ENCODE data around the gene RMC1.
"Not testable (repeated sequence)": the region's sequence is repeated elsewhere in the genome, so short reads cannot be mapped to it uniquely, and the experiment has no call there.

RMC1 gene

DNA sequence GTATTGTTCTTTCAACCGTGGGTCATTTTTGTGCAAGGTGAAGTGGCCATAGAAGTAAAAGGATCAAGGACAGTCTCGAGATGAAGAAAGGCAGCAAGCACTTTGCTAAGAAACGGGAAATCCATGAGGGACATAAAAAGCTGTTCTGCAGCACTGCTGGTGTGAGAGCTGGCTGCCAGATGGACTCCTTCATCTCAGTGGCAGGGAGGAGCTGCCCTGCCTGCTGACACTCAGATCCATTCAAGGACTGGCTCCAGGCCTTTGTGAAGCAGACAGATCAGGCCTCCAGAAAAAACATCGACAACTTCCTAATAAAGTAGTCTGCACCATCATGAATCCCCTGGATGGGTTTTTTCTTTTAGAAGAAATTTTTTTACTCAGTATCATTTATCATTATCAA, 29.5 kb downstream of the RMC1 start:
- no peak for DNase-seq

DNA sequence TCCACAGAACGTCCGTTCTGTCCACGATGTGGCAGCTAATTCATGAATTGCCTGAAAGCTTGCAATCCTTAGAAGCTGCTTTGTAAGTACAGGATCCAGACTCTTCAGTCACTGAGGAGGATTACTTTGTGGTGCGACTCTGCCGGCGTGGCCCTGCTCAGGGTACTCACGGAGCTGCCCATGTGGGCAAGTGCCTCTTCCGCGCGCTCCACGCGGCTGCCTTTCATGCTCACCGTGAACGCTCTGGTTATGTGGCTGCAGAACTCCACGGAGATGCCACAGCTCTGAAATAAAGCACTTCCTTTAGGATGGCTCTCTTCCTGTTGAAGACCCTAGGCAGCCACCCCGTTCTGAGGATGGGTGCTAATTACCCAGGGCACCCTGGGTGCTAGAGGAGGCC, 31.0 kb downstream of the RMC1 start:
- no peak for DNase-seq

DNA sequence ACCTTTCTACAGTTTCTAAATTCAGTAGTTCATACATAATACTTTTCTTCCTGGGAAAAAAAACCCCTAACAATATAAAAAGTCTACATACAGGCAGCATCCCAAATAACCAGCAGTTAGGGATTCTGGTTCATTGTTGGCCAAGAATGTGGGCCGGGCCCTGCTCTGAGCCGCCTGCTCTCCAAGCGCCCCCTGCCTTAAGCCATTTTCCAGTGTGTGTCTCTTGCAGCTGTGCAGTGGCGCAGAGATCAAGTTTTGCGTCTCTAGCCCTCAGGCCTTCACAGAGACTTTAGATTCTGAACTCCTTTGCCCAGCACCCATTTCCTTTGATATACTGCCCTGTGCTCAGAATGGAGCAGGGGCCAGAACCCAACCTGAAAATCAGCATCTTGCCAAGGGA, 32.9 kb downstream of the RMC1 start:
- DNase-seq, result no peak

DNA sequence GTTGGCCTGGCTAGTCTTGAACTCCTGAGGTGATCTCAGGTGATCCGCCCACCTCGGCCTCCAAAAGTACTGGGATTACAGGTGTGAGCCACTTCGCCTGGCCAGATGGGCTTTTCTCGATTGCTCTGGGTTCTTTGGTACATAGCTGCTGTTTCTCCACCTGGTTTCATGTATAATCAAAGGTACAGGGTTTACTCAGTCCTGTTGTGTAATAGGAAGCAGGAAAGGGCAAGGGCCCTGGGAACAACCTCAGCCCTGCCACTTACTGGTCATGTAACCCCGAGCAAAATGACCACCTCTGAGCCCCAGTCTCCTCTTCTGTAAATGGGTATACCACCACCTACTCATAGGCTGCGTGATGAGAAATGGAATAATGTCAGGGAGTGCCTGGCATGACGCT, 34.0 kb downstream of the RMC1 start:
- DNase-seq, result no peak

DNA sequence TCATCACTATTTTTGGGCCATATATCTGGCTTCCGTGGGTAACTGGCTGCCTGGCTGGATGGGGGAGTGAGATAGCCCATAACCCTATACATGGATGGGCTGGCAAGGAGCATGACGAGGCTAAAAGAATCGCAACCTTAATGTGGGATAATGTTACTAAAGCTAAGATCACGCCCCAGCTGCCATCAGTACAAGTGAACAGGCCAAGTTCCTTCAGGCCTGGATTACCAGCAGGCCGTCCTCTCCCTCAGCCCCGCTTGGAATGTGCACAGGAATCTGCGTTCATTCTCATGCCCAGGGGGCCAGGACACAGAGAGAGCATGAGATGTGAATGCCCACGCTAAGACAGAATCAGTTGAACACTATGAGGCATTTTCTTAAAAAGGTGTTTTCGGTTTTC, 34.7 kb downstream of the RMC1 start:
- DNase-seq, result no peak

DNA sequence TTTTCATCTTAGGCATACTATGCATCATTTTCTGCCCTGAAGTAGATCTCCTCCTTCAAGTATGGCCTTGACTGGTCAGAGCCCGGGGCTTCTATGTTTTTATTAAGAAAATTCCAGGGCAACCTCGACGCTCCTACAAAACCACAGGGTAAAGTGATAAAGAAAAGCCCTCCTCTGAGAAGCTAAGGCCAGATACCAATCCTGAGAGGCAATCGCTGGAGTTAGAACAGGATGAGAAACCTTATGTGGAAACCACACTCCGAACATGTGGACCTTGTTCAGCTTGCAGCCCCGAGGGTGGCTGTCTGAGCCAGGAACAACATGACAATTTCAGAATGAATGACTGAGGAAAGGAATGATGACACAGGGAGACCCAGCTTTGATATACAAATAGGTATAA, 35.6 kb downstream of the RMC1 start:
- DNase-seq, result no peak

DNA sequence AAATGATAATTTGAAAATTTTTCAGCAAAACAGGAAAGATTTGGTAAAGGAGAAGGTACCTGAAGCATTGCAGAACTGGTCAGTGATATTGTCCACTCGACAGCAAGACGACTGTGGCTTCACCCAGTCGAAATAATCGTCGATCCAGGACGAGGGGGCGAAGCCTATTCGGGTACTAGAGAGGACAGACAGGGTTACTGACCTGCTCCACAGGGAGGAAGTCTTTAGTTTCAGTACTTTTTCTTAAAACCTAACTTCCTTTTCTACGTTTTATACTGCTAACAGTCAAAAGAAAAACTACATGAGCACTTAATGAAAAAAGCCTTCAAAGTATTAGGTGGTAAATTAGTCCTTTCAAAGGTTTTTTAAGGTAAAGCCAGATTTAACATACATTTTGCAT, 36.0 kb downstream of the RMC1 start:
- DNase-seq, result peak; percentile 42 to 53

DNA sequence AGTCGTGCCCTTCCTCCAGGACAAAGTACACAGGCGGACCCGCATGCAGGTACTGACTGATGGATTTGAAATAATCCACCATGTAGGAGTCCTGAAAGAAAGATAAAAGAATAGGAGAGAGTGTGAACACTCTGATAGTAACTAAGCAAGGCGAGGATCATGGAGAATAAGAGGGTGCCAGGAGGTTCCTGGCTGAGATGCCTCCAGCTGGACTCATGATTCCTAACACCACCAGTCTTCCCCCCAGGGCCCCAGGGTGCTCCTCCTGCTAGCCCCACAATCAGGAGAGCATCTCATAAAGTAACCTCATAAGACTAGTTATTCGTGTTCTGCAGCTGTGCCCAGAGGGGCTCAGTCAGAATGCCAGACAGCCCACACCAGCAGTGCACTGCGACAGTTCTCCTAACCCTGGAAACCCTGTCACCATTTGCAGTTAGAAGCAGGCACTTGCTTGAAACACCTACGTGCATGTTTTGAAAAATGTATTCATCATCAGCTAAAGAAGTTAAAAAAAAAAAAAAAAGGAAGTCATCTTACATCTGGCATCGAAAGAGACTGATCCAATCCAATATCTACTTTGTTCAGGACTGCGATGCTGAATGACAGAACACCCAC, 36.7 kb downstream of the RMC1 start:
- DNase-seq, result peak; percentile 72 to 78

DNA sequence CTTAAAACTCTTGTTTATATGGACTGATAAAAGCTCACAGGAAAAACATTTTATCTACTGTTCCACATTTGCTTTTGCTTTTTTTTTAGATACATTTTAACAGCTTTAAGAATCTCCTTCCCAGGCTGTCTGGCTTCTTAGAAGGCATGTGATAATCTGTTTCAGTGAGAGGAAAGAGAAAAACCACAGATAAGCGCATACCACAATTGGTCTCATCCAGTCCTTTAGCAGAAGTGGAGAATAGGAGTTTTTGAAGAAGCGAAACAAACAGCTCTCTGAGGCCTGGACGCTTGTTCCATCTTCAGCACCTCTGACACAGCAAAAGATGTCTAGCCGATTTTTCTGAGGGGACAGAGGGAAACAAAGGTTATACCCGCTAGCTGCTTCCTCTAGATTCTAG, 37.6 kb downstream of the RMC1 start:
- peak; percentile 84 to 88 for DNase-seq

DNA sequence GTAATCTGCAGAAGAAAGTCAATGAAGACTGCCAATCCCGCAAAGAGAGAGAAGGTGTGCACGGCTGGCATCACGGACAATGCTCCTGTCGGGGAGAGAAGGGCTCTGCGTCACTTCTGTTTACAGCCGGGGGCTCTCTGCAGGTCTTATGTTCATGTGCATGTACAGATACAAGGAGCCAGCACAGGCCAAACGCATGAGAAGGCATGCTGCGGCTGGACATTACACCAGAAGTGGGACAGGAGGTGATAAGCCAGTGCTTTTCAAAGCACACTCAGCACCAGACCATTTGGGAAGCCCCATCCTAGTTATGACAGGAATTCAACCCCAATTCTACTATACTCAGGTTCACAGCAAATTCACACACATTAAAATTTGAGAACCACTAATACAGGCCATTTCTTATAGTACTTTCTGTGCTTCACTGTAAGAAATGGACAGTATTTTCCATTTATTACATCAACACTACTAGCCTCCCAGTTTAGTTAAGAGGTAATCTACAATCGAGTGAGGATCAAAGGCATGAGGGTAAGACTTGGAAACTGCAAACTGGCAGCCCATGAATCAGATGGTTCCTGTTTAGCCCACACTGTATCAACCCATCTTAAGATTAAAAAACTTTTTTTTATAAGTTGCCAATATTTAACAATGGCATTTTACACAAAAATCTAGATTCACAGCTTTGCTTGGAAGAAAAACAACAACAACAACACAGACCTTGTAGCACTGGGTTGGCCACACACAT, 38.2 kb downstream of the RMC1 start:
- DNase-seq, result no peak

DNA sequence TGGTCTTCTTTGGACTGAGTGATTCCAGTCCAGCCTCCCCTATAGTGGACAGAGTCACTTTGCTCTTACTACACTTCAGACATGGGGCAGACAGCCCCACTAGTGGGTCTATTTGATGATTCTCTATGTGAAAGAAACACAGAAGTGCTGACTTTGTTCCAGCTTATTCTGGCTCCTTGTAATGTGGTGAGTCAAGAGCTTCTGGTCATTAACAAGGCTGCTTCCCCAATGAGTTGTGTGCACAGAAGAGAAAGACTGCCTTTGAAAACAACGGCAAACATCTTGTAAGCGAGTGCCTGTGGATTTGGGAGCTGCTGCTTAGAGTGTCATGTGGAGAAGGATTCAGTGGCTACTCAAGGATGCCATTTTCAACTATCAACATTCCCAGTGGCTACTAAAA, 39.1 kb downstream of the RMC1 start:
- peak; percentile 47 to 61 for DNase-seq

DNA sequence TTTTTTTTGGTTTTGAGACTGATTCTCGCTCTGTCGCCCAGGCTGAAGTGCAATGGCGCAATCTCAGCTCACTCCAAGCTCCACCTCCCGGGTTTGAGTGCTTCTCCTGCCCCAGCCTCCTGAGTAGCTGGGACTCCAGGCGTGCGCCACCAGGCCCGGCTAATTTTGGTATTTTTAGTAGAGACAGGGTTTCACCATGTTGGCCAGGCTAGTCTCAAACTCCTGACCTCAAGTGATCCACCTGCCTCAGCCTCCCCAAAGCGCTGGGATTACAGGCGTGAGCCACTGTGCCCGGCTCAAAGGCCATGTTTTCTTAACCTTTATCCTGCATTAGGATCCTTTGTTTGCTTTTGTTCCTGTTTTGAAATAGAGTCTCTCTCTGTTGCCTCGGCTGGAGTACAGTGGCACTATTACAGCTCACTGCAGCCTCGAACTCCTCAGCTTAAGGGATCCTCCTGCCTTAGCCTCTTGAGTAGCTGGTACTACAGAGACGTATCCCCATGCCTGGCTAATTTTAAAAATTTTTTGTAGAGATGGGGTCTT, 42.0 kb downstream of the RMC1 start:
- no peak for DNase-seq

DNA sequence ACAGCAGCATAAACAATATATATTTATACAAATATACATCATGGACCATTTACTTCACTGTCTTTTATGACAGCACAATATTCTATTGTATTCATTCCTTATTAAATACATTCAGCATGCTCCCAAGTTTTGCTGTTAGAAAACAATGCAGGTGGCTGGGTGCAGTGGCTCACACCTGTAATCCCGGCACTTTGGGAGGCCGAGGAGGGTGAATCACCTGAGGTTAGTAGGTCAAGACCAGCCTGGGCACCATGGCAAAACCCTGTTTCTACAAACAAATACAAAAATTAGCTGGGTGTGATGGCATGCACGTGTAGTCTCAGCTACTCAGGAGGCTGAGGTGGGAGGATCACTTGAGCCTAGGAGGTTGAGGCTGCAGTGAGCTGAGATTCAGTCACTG, 44.0 kb downstream of the RMC1 start:
- DNase-seq, result no peak

DNA sequence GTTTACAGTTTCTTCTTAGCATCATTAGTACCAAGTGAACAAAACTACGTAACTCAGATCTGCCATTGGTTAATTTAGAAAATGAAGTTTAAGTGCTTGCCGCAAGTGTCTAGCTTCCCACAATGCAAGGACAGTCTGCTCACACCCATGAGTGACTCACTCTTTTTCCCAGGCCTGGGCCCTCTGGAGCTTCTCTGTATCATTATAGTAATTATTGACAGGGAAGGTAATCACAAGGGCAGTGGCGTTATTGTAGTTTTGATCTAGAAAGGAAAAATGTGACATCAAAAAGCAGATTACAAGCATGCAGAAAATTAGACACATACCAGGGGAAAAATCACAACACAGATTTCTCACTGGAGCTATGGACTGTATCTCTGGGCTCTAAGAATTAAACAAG, 44.5 kb downstream of the RMC1 start:
- peak in 1 of 2 donors; percentile 34 for DNase-seq

DNA sequence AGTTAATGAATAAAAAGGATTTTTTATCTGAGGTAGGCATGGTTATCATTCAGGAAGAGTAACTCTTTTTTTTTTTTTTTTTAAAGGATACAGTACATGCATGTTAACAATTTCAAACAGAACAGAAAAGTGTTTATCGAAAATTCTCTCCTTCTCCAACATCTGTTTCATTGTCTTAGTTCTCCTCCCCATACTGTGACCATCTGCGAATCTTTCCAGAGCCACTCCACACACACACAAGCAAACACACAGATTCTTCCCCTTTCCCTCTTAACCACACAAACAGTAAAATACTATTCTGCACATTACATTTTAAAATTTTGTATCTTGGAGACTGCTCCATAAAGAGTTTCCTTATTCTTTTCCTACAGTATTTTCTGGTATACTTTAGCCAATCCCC, 45.0 kb downstream of the RMC1 start:
- DNase-seq, result no peak

DNA sequence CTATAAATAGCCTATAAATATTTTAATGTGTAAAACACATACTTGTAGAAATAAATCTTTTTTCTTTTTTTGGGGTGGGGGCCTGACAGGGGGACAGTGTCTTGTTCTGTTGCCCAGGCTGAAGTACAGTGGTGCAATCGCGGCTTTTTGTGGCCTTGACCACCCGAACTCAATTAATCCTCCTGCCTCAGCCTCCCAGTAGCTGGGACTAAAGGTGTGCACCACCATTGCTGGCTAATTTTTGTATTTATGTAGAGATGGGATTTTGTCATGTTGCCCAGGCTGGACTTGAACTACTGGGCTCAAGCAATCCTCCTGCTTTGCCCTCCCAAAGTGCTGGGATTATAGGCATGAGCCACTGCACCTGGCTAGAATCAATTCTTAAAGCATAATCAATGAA, 45.4 kb downstream of the RMC1 start:
- no peak for DNase-seq

DNA sequence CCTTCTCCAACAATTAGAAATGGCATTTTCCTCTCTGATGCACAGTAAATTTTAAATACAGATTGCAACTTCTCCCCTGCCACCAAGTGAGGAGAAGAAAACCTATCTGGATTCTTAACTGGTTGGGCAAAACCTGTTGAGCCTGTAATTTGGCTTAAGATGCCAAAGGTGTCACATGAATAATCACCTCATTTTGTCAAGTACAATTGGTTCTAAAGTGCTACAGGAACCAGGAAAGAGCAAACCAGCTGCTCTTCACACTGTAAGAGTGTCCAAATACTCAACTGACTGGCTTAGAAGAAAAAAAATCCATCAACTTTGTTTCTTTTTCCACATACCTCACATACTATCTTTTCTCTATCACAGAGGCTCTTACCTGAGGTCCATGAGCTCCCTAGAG, 47.6 kb downstream of the RMC1 start:
- no peak for DNase-seq

DNA sequence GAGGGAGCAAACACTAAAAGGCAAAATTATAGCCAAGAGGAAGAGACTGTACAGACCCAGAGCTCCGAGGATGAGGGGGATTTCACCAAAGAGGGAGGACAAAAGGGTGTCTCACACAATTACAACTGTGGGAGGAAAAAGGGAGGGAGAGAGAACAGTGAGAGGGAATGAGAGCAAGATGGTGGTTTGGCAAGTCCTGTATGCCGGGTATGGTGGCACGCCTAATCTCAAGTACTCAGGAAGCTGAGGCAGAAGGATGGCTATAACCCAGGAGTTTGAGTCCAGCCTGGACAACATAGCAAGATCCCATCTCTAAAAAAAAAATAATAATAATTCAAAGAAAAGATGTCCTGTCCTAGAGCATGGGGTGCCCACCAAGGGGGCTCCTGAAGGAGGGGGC, 48.7 kb downstream of the RMC1 start:
- DNase-seq, result no peak

DNA sequence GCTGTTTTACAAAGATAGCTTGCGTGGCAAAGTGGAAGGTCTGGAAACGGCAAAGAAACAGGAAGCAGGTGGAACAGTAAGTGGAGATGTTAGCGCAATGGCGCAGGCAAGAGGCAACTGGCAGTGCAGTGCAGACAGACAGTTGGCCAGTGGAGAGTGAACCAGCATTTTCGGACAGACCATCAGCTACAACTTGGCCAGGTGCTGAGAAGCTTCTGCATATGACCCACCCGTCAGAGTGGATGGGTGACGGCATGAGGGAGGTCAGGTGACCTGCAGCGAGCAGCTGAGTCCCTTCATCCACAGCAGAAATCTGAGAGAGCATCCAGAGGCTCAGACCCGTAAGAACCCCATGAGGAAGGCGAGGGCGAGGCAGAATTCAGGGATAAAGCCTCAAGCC, 49.2 kb downstream of the RMC1 start:
- no peak for DNase-seq

DNA sequence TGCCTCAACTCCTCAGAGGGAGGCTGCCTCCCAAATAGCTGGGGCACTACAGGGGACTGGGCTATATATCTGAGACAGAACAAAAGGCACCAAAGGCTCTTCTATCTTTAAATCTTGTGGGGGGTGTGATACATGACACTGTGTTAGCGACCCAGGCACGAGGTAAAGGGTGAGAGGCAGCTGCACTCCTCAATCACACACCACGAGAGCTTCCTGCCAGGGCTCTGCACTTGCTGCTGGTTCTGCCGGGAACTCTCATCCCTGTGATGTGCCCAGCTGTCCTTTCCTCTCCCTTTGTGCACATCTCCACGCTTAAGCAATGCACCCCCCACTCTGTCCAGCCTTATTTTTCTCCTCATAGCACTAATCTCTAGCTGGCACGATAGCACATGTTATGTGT, 50.6 kb downstream of the RMC1 start:
- no peak for DNase-seq

DNA sequence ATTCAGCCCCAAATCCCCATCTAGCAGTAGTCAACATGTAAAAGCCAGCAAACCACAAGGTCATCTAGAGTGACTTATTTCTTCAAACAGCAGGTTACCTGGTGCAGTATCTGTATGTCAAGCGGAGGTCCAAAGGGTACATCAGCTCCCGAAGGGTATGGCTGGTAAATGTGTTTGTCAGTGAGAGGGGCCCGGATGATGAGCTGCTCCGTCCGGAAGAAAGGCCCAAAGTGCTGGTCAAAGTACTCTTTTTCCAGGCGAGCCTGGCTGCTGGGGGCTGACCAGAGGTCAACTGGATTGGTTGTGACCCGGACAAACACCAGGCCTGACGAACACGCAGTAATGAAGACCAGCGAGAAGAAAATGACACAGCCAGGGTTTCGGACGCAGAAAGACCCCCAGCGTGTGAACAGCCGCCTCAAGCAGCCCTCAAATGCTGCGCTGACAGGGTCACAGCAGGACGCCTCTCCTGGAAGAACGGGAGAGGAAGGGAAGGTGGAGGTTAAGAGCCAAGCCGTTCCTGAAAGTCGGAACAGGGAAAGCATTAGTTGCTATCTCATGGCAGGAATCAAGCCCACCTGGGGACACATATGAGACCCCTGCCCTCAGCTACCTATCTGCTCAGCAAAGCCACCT, 53.0 kb downstream of the RMC1 start:
- DNase-seq, result no peak

DNA sequence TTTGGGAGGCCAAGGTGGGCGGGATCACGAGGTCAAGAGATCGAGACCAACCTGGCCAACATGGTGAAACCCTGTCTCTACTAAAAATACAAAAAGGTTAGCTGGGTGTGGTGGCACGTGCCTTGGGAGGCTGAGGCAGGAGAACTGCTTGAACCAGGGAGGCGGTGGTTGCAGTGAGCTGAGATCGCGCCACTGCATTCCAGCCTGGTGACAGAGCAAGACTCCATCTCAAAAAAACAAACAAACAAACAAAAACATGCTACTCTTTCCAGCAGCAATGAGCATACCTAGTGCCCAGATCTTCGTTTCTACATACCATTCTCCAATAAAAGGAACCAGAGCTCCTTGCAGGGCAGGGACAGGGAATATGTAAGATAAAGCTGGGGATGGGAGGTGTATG, 54.2 kb downstream of the RMC1 start:
- DNase-seq, result not testable (repeated sequence)

DNA sequence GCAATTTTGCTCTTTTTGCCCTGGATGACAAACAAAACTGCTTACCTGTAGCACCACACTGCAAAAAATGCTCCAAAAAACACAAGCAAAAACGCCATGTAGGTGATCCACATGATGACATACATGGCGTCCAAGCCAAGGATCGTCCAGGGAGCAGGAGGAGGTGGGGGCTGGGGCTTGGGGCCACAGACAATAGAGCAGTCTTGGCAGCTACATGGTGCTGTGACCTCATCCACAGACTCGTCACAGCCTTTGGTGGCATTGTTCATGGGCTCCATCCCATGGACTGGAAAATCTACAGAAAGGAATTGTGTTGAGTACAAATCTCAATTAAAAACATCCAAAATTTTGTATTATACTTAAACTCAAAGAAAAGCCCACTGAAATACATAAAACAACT, 56.9 kb downstream of the RMC1 start:
- DNase-seq, result no peak
